IMR-90 (cell line): ENCODE measurements around the gene AKR1C4. TPM values are rescaled to one million over a fixed set of nuclear protein-coding genes. Genes with fewer than 3 reads are reported as not detected.

Source experiments
- ATAC-seq: fragments of 200-7000 bp; cut with Tn5 transposase; 2 replicates; pipeline ENCODE4 v1.9.1; 2020; ENCODE audit warnings: low read depth, mild to moderate bottlenecking, moderate library complexity
- BruUV-seq: library from RNA; stranded (reverse); fragments of 400-500 nt; replicated peaks from 2 replicates; lab custom pipeline; 2021; lab: Mats Ljungman, UMichigan
- CTCF ChIA-PET: fragments of 300-600 bp; formaldehyde crosslinking; extraction: SDS; loops from one replicate; lab custom pipeline; 2021; ENCODE audit warnings: antibody characterized with exemption; lab: Yijun Ruan, JAX
- POLR2A ChIA-PET: fragments of 300-600 bp; sonication (Branson Sonifier 250); formaldehyde crosslinking; loops from one replicate; lab custom pipeline; 2022; ENCODE audit warnings: antibody characterized with exemption; ENCODE audit not compliant: unreplicated experiment; lab: Charles Lee
- DNase-seq: peaks from one replicate; pipeline ENCODE4 v3.0.0; 2013
- H2AFZ ChIP-seq: replicated peaks from 2 replicates; pipeline ENCODE3; 2013; ENCODE audit warnings: low read length, mild to moderate bottlenecking; ENCODE audit not compliant: poor library complexity
- H2AK5ac ChIP-seq: 2 replicates; pipeline ENCODE4 v1.6.1; 2013; ENCODE audit warnings: low read depth, low read length, inconsistent platforms
- H2AK9ac ChIP-seq: replicated peaks from 2 replicates; pipeline ENCODE3; 2013; ENCODE audit warnings: mild to moderate bottlenecking, low read depth, low read length, moderate library complexity; ENCODE audit not compliant: poor library complexity
- H2BK120ac ChIP-seq: 2 replicates; pipeline ENCODE4 v1.6.1; 2013; ENCODE audit warnings: low read depth, low read length, inconsistent platforms
- H2BK15ac ChIP-seq: 3 replicates; pipeline ENCODE4 v1.6.1; 2013; ENCODE audit warnings: low read depth, low read length, inconsistent platforms
- H2BK20ac ChIP-seq: 2 replicates; pipeline ENCODE4 v1.6.1; 2013; ENCODE audit warnings: low read depth, mild to moderate bottlenecking, inconsistent platforms, low read length, moderate library complexity
- H2BK5ac ChIP-seq: 2 replicates; pipeline ENCODE4 v1.6.1; 2013; ENCODE audit warnings: mild to moderate bottlenecking, low read depth, low read length, inconsistent platforms; ENCODE audit not compliant: poor library complexity, severe bottlenecking
- H3K14ac ChIP-seq: replicated peaks from 2 replicates; pipeline ENCODE4 v1.6.1; 2013; ENCODE audit warnings: low read depth, low read length, inconsistent platforms
- H3K18ac ChIP-seq: 2 replicates; pipeline ENCODE4 v1.6.1; 2013; ENCODE audit warnings: low read depth, low read length, control low read depth
- H3K23ac ChIP-seq: 2 replicates; pipeline ENCODE4 v1.6.1; 2013; ENCODE audit warnings: low read depth, low read length, inconsistent platforms
- H3K27ac ChIP-seq: 2 replicates; pipeline ENCODE4 v1.5.1; 2013; ENCODE audit warnings: mild to moderate bottlenecking, control low read depth, low read length; ENCODE audit not compliant: insufficient read depth
- H3K27me3 ChIP-seq: 2 replicates; pipeline ENCODE4 v1.6.1; 2013; ENCODE audit warnings: low read length; ENCODE audit not compliant: control insufficient read depth, insufficient read depth
- H3K36me3 ChIP-seq: 2 replicates; pipeline ENCODE4 v1.6.1; 2013; ENCODE audit warnings: low read length, mixed read lengths; ENCODE audit not compliant: control insufficient read depth, insufficient read depth
- H3K4ac ChIP-seq: 2 replicates; pipeline ENCODE4 v1.6.1; 2013; ENCODE audit warnings: low read depth, low read length, inconsistent platforms
- H3K4me1 ChIP-seq: 2 replicates; pipeline ENCODE4 v1.6.1; 2013; ENCODE audit warnings: low read length, mixed read lengths; ENCODE audit not compliant: control insufficient read depth, insufficient read depth
- H3K4me2 ChIP-seq: 2 replicates; pipeline ENCODE4 v1.6.1; 2013; ENCODE audit warnings: low read depth, mild to moderate bottlenecking, control low read depth, low read length, moderate library complexity
- H3K4me3 ChIP-seq: 2 replicates; pipeline ENCODE4 v1.5.1; 2013; ENCODE audit warnings: low read depth, mild to moderate bottlenecking, control low read depth, low read length, moderate library complexity; ENCODE audit not compliant: insufficient read depth
- H3K56ac ChIP-seq: 2 replicates; pipeline ENCODE4 v1.6.1; 2013; ENCODE audit warnings: low read length, inconsistent platforms; ENCODE audit not compliant: insufficient read depth; ENCODE audit errors: extremely low read depth
- H3K79me1 ChIP-seq, 2 experiments: 2 replicates each; pipeline ENCODE4 v1.6.1; 2013; ENCODE audit warnings: low read length in 2 of 2, inconsistent platforms in 1 of 2, low read depth in 1 of 2
- H3K9ac ChIP-seq: 2 replicates; pipeline ENCODE4 v1.6.1; 2013; ENCODE audit warnings: low read depth, low read length, control low read depth
- H3K9me1 ChIP-seq: 2 replicates; pipeline ENCODE4 v1.6.1; 2013; ENCODE audit warnings: low read length, inconsistent platforms; ENCODE audit not compliant: insufficient read depth
- H3K9me3 ChIP-seq: 2 replicates; pipeline ENCODE4 v1.6.1; 2013; ENCODE audit warnings: low read length; ENCODE audit not compliant: control insufficient read depth, insufficient read depth
- H4K20me1 ChIP-seq: 2 replicates; pipeline ENCODE4 v1.6.1; 2013; ENCODE audit warnings: low read length, inconsistent platforms; ENCODE audit not compliant: insufficient read depth
- H4K5ac ChIP-seq: 2 replicates; pipeline ENCODE4 v1.6.1; 2013; ENCODE audit warnings: mild to moderate bottlenecking, low read depth, low read length, control low read depth
- H4K8ac ChIP-seq, 2 experiments: 2 replicates each; pipeline ENCODE4 v1.6.1; 2013; ENCODE audit warnings: low read depth in 2 of 2, low read length in 2 of 2, control low read depth in 1 of 2, inconsistent platforms in 1 of 2
- H4K91ac ChIP-seq: 2 replicates; pipeline ENCODE4 v1.6.1; 2013; ENCODE audit warnings: low read depth, low read length, inconsistent platforms; ENCODE audit not compliant: insufficient read depth
- MAZ ChIP-seq: IDR thresholded peaks from 2 replicates; pipeline ENCODE4 v1.6.1; 2012; ENCODE audit warnings: low read depth, mild to moderate bottlenecking, low read length, improper control_type of control experiment, moderate library complexity, borderline replicate concordance
- RFX5 ChIP-seq: IDR thresholded peaks from 2 replicates; pipeline ENCODE4 v1.8.0; 2012; ENCODE audit warnings: low read depth, mild to moderate bottlenecking, low read length, moderate library complexity
- WGBS, 2 experiments: methylation state at CpG; one replicate each; pipeline versions ENCODE4 v1.1.5 to v1.1.7; 2013; ENCODE audit warnings: missing lambda C conversion rate in 2 of 2; ENCODE audit not compliant: insufficient read length in 1 of 2; ENCODE audit errors: extremely low coverage in 2 of 2; 5-methylcytosine and 5-hydroxymethylcytosine counted together
- dilution Hi-C: fragments of 300-500 bp; cut with HindIII; formaldehyde crosslinking; loops from one replicate; pipeline ENCODE4 v1.14.3; 2018; ENCODE audit warnings: low sequenced_read_pairs; ENCODE audit not compliant: unreplicated experiment
- in situ Hi-C: fragments of 300-500 bp; cut with MboI; formaldehyde crosslinking; loops from 3 replicates; pipeline ENCODE4 v1.14.3; 2019; ENCODE audit warnings: low sequenced_read_pairs, inconsistent platforms, mixed read lengths
- intact Hi-C: fragments of 100-400 bp; cut with micrococcal nuclease; formaldehyde crosslinking; loops from 2 replicates; pipeline ENCODE4 v1.10.0; 2022
- polyA plus RNA-seq, 3 experiments: library from polyadenylated mRNA; depleted of rRNA; stranded (reverse); fragments of >200 nt; gene quantifications; 2 replicates each; pipeline ENCODE4 v1.2.3, GENCODE V29; 2012; ENCODE audit warnings: low replicate concordance in 1 of 3
- total RNA-seq: library from RNA; depleted of rRNA; stranded (reverse); fragments of >200 nt; gene quantifications from 2 replicates; pipeline ENCODE4 v1.2.3, GENCODE V29; 2012
- TF ChIP-seq, protein P1 (sequence below): conservative IDR thresholded peaks from 2 replicates; pipeline ENCODE4 v1.5.1; 2012; ENCODE audit warnings: mild to moderate bottlenecking, low read depth, low read length, improper control_type of control experiment
- TF ChIP-seq, protein P2 (sequence below): fragments of 150-350 bp; IDR thresholded peaks from 2 replicates; pipeline ENCODE4 v1.6.1; 2016; ENCODE audit warnings: low read depth, mild to moderate bottlenecking, low read length, moderate library complexity, borderline replicate concordance

AKR1C4 gene
- total and polyA plus RNA-seq, 2 of the 4 experiments (the other 2 are of a cell fraction), result not detected

DNA sequence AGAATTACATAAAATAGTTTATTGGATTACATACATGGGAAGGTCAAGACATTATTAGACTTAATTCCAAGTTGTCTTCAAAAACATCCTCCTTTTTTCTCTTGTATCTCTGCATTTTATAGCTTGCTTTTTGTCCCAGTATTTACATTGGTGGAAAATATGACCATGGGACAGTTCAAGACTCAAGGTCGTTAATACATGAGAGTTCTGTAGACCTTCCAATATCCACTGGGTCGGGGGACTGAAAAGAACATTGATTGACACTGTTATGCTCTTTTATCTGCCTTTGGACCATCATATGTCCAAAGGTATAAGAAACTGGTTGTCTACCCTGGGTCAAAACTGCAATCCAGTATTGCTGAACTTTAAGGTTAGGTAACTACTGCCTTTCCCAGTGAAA, 36.7 kb downstream of the AKR1C4 start:
- Histone ChIP-seq H4K5ac (no peak overlapping the region), H3K9me1 (no peaks in the 10 kb centered on the region), H3K9ac (no peak overlapping the region), H2AFZ (no peak overlapping the region), H3K14ac (no peak overlapping the region), H4K91ac (no peak overlapping the region), H4K20me1 (no peaks in the 10 kb centered on the region), H2BK5ac (no peak overlapping the region), H3K18ac (no peak overlapping the region), H2BK15ac (no peak overlapping the region), H3K4ac (no peak overlapping the region), H2AK5ac (no peak overlapping the region), H2AK9ac (no peak overlapping the region), H3K56ac (no peak overlapping the region), H3K79me1 (no peaks in the 10 kb centered on the region), H3K23ac (no peak overlapping the region), H4K8ac (no peak overlapping the region), H3K36me3 (no peaks in the 10 kb centered on the region), H3K27me3 (no peaks in the 10 kb centered on the region), H3K4me2 (no peak overlapping the region), H3K27ac (no peak overlapping the region), H3K9me3 (no peaks in the 10 kb centered on the region), H3K4me1 (no peaks in the 10 kb centered on the region), H2BK120ac (no peak overlapping the region), H3K4me3 (no peak overlapping the region), H2BK20ac (no peak overlapping the region)
- intact Hi-C loops, result loop anchor here (1.0 kb wide), 1 partner anchor 37 kb away; no protein-coding TSS in a partner anchor
- in situ Hi-C loops, result no loop called here
- POLR2A ChIA-PET, result no interaction called here
- no CpG with 5 or more reads among the region's 2 CpGs for WGBS, 2 experiments
- BruUV-seq, result no TSS peak
- ATAC-seq, result no peak
- CTCF ChIA-PET, result no interaction called here
- TF ChIP-seq, protein P1, sequence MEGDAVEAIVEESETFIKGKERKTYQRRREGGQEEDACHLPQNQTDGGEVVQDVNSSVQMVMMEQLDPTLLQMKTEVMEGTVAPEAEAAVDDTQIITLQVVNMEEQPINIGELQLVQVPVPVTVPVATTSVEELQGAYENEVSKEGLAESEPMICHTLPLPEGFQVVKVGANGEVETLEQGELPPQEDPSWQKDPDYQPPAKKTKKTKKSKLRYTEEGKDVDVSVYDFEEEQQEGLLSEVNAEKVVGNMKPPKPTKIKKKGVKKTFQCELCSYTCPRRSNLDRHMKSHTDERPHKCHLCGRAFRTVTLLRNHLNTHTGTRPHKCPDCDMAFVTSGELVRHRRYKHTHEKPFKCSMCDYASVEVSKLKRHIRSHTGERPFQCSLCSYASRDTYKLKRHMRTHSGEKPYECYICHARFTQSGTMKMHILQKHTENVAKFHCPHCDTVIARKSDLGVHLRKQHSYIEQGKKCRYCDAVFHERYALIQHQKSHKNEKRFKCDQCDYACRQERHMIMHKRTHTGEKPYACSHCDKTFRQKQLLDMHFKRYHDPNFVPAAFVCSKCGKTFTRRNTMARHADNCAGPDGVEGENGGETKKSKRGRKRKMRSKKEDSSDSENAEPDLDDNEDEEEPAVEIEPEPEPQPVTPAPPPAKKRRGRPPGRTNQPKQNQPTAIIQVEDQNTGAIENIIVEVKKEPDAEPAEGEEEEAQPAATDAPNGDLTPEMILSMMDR, result no peak
- TF ChIP-seq, protein P2, sequence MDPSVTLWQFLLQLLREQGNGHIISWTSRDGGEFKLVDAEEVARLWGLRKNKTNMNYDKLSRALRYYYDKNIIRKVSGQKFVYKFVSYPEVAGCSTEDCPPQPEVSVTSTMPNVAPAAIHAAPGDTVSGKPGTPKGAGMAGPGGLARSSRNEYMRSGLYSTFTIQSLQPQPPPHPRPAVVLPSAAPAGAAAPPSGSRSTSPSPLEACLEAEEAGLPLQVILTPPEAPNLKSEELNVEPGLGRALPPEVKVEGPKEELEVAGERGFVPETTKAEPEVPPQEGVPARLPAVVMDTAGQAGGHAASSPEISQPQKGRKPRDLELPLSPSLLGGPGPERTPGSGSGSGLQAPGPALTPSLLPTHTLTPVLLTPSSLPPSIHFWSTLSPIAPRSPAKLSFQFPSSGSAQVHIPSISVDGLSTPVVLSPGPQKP, result no peak
- TF ChIP-seq MAZ (no peak), RFX5 (no peak)
- dilution Hi-C loops, result no loop called here
- DNase-seq, result no peak
